Measurements from ENCODE around the gene UPK3BL2. TPM values are rescaled to one million over a fixed set of nuclear protein-coding genes. Genes with fewer than 3 reads are reported as not detected.
A peak's percentile ranks its signal among the peaks of the same experiment; 100 is the strongest.
"Not testable (repeated sequence)": the region's sequence is repeated elsewhere in the genome, so short reads cannot be mapped to it uniquely, and the experiment has no call there.

Gene UPK3BL2, protein sequence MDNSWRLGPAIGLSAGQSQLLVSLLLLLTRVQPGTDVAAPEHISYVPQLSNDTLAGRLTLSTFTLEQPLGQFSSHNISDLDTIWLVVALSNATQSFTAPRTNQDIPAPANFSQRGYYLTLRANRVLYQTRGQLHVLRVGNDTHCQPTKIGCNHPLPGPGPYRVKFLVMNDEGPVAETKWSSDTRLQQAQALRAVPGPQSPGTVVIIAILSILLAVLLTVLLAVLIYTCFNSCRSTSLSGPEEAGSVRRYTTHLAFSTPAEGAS
- total RNA-seq (2014; rRNA removed) (22.5 and 25.7 TPM in 2 replicates), Bru-seq, nascent RNA (percentile 70 among the genes with signal in this experiment), BruChase-seq, experiment 1, labeled RNA remaining after a 6-hour chase (percentile 82 among the genes with signal in this experiment), BruChase-seq, experiment 2, labeled RNA remaining after a 2-hour chase (percentile 74 among the genes with signal in this experiment)
- long read RNA-seq, partial matches to known transcripts, result 25 of 26 reads
- long read RNA-seq, other reads (novel, unspliced or antisense), result 0 of 26 reads

DNA sequence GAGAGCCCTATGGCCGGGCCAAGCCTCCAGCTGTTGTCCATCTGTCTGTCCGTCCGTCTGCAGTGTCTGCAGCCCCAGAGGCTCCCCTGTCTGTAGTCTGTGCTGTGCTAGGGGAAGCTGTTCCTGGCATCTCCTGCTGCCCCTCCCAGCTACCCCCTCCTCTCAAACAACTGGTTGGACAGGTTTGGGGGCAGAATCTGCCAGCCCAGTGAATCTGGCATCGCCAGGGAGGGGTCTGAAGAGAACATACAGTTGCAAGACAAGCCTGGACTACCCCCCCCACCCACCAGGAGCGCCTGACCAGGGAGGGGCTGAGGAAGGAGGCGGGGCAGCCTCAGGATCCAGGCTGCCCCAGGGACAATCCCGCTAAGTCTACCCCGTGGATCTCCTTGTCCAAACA is at the start of gene UPK3BL2:
UPK3BL2 (minus strand) TSS at position 101 of the 400 bp plus-strand sequence; CDS start at position 41, 60 bp downstream.
- H3K36me3 ChIP-seq (ENCODE audit: low read depth, low read length); H3K79me2 ChIP-seq (ENCODE audit: low read length); BruUV-seq (replicated peaks); H4K20me1 ChIP-seq (ENCODE audit: low read length); H3K4me3 ChIP-seq (ENCODE audit: low read length); POLR2A ChIA-PET (ENCODE audit: unreplicated experiment); H3K27me3 ChIP-seq (ENCODE audit: low read length); H3K9me3 ChIP-seq (ENCODE audit: low read length); H3F3A ChIP-seq (ENCODE audit: low read length, unreplicated experiment); ATAC-seq; DNase-seq; H3K27ac ChIP-seq (ENCODE audit: low read length); H3K4me1 ChIP-seq (ENCODE audit: insufficient read depth, low read length); H2AFZ ChIP-seq (ENCODE audit: low read length); H3K4me2 ChIP-seq (ENCODE audit: low read length); intact Hi-C loops (cut with micrococcal nuclease); CTCF ChIA-PET; H3K9me2 ChIP-seq (replicated peaks; ENCODE audit: low read length); H3K9ac ChIP-seq (ENCODE audit: low read length): not testable (repeated sequence)

- H3K4me3 ChIP-seq (ENCODE audit: low read length); H3K9me2 ChIP-seq (replicated peaks; ENCODE audit: low read length); H2AFZ ChIP-seq (ENCODE audit: low read length); BruUV-seq (replicated peaks); H3K27me3 ChIP-seq (ENCODE audit: low read length); H3K4me2 ChIP-seq (ENCODE audit: low read length); POLR2A ChIA-PET (ENCODE audit: unreplicated experiment); H3K9me3 ChIP-seq (ENCODE audit: low read length); DNase-seq; H3F3A ChIP-seq (ENCODE audit: low read length, unreplicated experiment); H3K27ac ChIP-seq (ENCODE audit: low read length); H4K20me1 ChIP-seq (ENCODE audit: low read length); CTCF ChIA-PET; H3K79me2 ChIP-seq (ENCODE audit: low read length); H3K36me3 ChIP-seq (ENCODE audit: low read depth, low read length); H3K9ac ChIP-seq (ENCODE audit: low read length); H3K4me1 ChIP-seq (ENCODE audit: insufficient read depth, low read length); intact Hi-C loops (cut with micrococcal nuclease): not testable (repeated sequence)
- ATAC-seq, result peak; percentile 73
These were observed 49.1 kb upstream of the UPK3BL2 start for GRCh38 chr7:102592477-102593019.

DNA sequence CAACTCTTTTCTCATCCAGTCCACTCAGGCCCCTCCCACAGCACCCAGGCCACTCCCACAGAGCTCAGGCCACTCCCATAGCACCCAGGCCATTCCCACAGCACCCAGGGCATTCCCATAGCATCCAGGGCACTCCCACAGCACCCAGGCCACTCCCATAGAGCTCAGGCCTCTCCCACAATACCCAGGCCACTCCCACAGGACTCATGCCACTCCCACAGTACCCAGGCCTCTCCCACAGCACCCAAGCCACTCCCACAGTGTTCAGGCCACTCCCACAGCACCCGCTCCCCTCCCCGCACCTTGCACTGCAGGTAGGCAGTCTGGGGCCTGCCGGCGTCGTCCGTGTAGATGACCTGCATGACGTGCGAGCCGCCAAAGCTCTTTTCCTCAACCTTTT is 46.4 kb upstream of the UPK3BL2 start:
- not testable (repeated sequence) for BruUV-seq (replicated peaks); DNase-seq; H2AFZ ChIP-seq (ENCODE audit: low read length)

DNA sequence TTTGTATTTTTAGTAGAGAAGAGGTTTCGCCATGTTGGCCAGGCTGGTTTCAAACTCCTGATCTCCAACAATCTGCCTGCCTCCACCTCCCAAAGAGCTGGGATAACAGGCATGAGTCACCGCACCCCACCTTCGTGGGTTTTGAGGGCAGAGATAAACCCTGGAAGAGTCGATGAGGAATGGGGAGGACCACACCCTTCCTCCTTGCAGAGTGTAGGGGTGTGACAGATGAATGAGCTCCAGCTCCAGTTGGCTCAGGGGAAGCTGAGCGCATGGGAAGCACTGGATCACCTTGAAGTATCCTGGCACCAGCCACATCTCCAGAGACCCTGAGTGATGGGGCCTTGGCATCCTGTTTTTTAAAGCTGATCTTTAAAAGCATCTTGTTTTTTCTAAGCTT is 40.0 kb upstream of the UPK3BL2 start:
- CTCF ChIA-PET; H3K4me2 ChIP-seq (ENCODE audit: low read length); H4K20me1 ChIP-seq (ENCODE audit: low read length); H3K9me3 ChIP-seq (ENCODE audit: low read length); H2AFZ ChIP-seq (ENCODE audit: low read length); H3F3A ChIP-seq (ENCODE audit: low read length, unreplicated experiment); H3K9me2 ChIP-seq (replicated peaks; ENCODE audit: low read length); H3K27me3 ChIP-seq (ENCODE audit: low read length); BruUV-seq (replicated peaks); DNase-seq; H3K36me3 ChIP-seq (ENCODE audit: low read depth, low read length); H3K79me2 ChIP-seq (ENCODE audit: low read length); intact Hi-C loops (cut with micrococcal nuclease); POLR2A ChIA-PET (ENCODE audit: unreplicated experiment); H3K27ac ChIP-seq (ENCODE audit: low read length); H3K4me1 ChIP-seq (ENCODE audit: insufficient read depth, low read length); H3K4me3 ChIP-seq (ENCODE audit: low read length); H3K9ac ChIP-seq (ENCODE audit: low read length): not testable (repeated sequence)
- ATAC-seq, result peak; percentile 71

More for the DNA sequence above, 46.4 kb upstream of the UPK3BL2 start:
- H3K9me3 ChIP-seq (ENCODE audit: low read length); H4K20me1 ChIP-seq (ENCODE audit: low read length); H3K4me2 ChIP-seq (ENCODE audit: low read length); H3K27me3 ChIP-seq (ENCODE audit: low read length); H3K79me2 ChIP-seq (ENCODE audit: low read length); H3F3A ChIP-seq (ENCODE audit: low read length, unreplicated experiment); H3K9me2 ChIP-seq (replicated peaks; ENCODE audit: low read length); H3K4me1 ChIP-seq (ENCODE audit: insufficient read depth, low read length); H3K9ac ChIP-seq (ENCODE audit: low read length); H3K36me3 ChIP-seq (ENCODE audit: low read depth, low read length); intact Hi-C loops (cut with micrococcal nuclease); CTCF ChIA-PET; POLR2A ChIA-PET (ENCODE audit: unreplicated experiment); H3K27ac ChIP-seq (ENCODE audit: low read length); H3K4me3 ChIP-seq (ENCODE audit: low read length): not testable (repeated sequence)
- peak; percentile 73 for ATAC-seq

GRCh38 chr7:102581722-102582121 is 38.2 kb upstream of the UPK3BL2 start:
- H2AFZ ChIP-seq (ENCODE audit: low read length); H3K9me3 ChIP-seq (ENCODE audit: low read length); H3K4me3 ChIP-seq (ENCODE audit: low read length); intact Hi-C loops (cut with micrococcal nuclease); BruUV-seq (replicated peaks); ATAC-seq; CTCF ChIA-PET; H3K9ac ChIP-seq (ENCODE audit: low read length); H3K9me2 ChIP-seq (replicated peaks; ENCODE audit: low read length); H3F3A ChIP-seq (ENCODE audit: low read length, unreplicated experiment); H4K20me1 ChIP-seq (ENCODE audit: low read length); H3K27ac ChIP-seq (ENCODE audit: low read length); DNase-seq; H3K4me1 ChIP-seq (ENCODE audit: insufficient read depth, low read length); H3K79me2 ChIP-seq (ENCODE audit: low read length); H3K4me2 ChIP-seq (ENCODE audit: low read length); H3K27me3 ChIP-seq (ENCODE audit: low read length); H3K36me3 ChIP-seq (ENCODE audit: low read depth, low read length); POLR2A ChIA-PET (ENCODE audit: unreplicated experiment): not testable (repeated sequence)

- ATAC-seq; H3K4me2 ChIP-seq (ENCODE audit: low read length); H3K9me2 ChIP-seq (replicated peaks; ENCODE audit: low read length); H3K36me3 ChIP-seq (ENCODE audit: low read depth, low read length); BruUV-seq (replicated peaks); H3K27me3 ChIP-seq (ENCODE audit: low read length); POLR2A ChIA-PET (ENCODE audit: unreplicated experiment); intact Hi-C loops (cut with micrococcal nuclease); H3K9me3 ChIP-seq (ENCODE audit: low read length); H3F3A ChIP-seq (ENCODE audit: low read length, unreplicated experiment); H3K27ac ChIP-seq (ENCODE audit: low read length); H2AFZ ChIP-seq (ENCODE audit: low read length); H3K9ac ChIP-seq (ENCODE audit: low read length); H4K20me1 ChIP-seq (ENCODE audit: low read length); H3K4me1 ChIP-seq (ENCODE audit: insufficient read depth, low read length); CTCF ChIA-PET; DNase-seq; H3K4me3 ChIP-seq (ENCODE audit: low read length); H3K79me2 ChIP-seq (ENCODE audit: low read length): not testable (repeated sequence)
These were observed 35.0 kb upstream of the UPK3BL2 start for GRCh38 chr7:102578486-102578885.
